ENCODE results near the gene LSM3.
A peak's percentile ranks its signal among the peaks of the same experiment; 100 is the strongest.

DNA sequence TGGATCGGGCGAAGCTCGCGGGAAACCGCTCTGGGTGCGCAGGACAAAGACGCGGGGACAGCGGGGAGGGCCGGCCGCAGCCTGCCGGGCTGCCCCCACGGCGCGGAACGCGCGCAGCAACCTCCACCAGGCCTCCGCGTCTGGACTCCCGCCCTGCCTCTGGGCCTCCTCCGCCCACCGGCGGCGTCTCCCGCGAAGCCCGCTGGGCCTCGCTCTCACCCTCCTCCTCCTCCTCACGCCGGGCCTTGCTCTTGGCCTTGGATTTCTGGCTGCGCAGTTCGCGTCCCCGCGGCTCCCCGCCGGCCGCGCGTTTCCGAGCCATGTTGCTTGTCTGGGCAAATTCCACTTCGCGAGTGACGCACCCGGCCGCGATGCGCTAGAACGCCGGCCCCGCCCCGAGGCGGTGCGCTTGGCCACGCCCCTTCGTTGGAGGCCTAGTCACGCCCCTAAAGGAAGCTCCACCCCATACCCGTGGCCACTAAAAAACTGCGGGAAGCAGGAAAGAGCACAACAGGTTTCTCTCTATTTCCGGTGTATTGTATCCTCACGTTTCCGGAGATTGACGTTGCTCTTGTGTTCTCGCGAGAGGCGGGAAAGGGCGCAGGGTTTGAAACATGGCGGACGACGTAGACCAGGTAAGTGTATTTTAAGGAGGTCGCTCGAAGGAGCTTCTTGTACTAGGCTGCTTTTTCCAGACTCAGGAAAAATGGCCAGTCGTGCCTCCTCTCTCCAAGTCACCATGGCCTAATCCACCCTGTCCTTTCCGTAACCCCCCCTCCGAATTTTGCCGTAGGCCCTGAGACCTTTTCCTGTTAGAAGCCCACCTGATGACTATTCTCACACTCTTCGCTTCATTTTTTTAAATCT lies at the start of gene LSM3, which contains the start of gene XPC:
- no peak for TF ChIP-seq ZNF212 (CRISPR knock-in tag; IDR thresholded peaks at IDR 0.05)
- TF ChIP-seq RAD21 (CRISPR knock-in tag; conservative IDR thresholded peaks at IDR 0.05 in 1 of 2, IDR thresholded peaks at IDR 0.05 in 1 of 2) = no peak
- TF ChIP-seq ZNF124 (CRISPR knock-in tag; IDR thresholded peaks at IDR 0.05) = 0 out of 2 replicates have a peak, but pooled peaks have one; percentile 36
- no peak for TF ChIP-seq KDM1A (IDR thresholded peaks at IDR 0.05)
- no peak for TF ChIP-seq BMI1 (IDR thresholded peaks at IDR 0.05; ENCODE audit: low read length)
- TF ChIP-seq BRF1 (IDR thresholded peaks at IDR 0.05; ENCODE audit: borderline replicate concordance, extremely low read depth, insufficient read length) = no peak
- TF ChIP-seq KDM4B (IDR thresholded peaks at IDR 0.05; ENCODE audit: borderline replicate concordance in 2 of 2, low read depth in 1 of 2) = peak in 1 of 2 experiments; percentile 71; a peak in 1 of 4 replicates
- TF ChIP-seq ZNF121 (CRISPR knock-in tag; conservative IDR thresholded peaks at IDR 0.05) = no peak
- TF ChIP-seq ZFP36 (IDR thresholded peaks at IDR 0.05; ENCODE audit: low read depth, low read length, partially characterized antibody) = no peak
- TF ChIP-seq, protein P1, sequence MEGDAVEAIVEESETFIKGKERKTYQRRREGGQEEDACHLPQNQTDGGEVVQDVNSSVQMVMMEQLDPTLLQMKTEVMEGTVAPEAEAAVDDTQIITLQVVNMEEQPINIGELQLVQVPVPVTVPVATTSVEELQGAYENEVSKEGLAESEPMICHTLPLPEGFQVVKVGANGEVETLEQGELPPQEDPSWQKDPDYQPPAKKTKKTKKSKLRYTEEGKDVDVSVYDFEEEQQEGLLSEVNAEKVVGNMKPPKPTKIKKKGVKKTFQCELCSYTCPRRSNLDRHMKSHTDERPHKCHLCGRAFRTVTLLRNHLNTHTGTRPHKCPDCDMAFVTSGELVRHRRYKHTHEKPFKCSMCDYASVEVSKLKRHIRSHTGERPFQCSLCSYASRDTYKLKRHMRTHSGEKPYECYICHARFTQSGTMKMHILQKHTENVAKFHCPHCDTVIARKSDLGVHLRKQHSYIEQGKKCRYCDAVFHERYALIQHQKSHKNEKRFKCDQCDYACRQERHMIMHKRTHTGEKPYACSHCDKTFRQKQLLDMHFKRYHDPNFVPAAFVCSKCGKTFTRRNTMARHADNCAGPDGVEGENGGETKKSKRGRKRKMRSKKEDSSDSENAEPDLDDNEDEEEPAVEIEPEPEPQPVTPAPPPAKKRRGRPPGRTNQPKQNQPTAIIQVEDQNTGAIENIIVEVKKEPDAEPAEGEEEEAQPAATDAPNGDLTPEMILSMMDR (IDR thresholded peaks at IDR 0.05 in 2 of 3, conservative IDR thresholded peaks at IDR 0.05 in 1 of 3; ENCODE audit: insufficient read depth in 2 of 3, low read depth in 1 of 3, low read length in 3 of 3) = peak in 2 of 3 experiments; percentile 1 to 19; a peak in 1 of 6 replicates
- TF ChIP-seq POLR2AphosphoS5 (IDR thresholded peaks at IDR 0.05; ENCODE audit: control insufficient read depth, insufficient read depth, low read depth, low read length) = peak; percentile 94
- peak; percentile 90; the same call in 1 of the 2 replicates for TF ChIP-seq ZNF282 (CRISPR knock-in tag; IDR thresholded peaks at IDR 0.05)
- no peak for TF ChIP-seq EZH2 (IDR thresholded peaks at IDR 0.05; ENCODE audit: borderline replicate concordance, low read depth, low read length)
- peak; percentile 66 for TF ChIP-seq SAP30 (IDR thresholded peaks at IDR 0.05; ENCODE audit: borderline replicate concordance, insufficient read depth, low read depth, low read length, poor library complexity, severe bottlenecking)

All from K562 (cell line).